HG02852 (cell line): ENCODE results near the gene NKX2-3.

Source experiments
- ATAC-seq: cut with Tn5 transposase; IDR thresholded peaks from one replicate; pipeline ENCODE4 v1.9.1; 2021; ENCODE audit warnings: mild to moderate bottlenecking, moderate library complexity; ENCODE audit not compliant: unreplicated experiment

NKX2-3 gene

GRCh38 chr10:99573790-99574189, 41.0 kb downstream of the NKX2-3 start:
- no peak for ATAC-seq

DNA sequence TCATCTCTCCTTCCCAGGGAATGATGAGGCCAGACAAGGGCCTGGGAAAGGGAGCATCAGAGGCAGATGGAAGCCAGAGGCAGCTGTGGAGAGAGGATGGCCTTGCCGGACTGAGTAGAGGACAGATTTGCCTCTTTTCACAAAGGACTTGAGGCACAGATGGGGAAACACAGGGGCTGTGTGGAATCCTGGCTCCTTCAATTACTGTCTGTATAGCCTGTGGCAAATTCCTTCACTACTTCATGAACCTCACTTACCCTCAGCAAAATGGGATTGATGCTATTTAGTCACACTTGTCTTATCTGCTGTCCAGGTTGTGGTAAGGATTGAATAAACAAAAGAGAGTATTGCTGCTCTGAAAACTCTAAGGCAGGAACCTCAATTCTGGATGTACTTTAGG, 47.2 kb downstream of the NKX2-3 start:
- no peak for ATAC-seq

DNA sequence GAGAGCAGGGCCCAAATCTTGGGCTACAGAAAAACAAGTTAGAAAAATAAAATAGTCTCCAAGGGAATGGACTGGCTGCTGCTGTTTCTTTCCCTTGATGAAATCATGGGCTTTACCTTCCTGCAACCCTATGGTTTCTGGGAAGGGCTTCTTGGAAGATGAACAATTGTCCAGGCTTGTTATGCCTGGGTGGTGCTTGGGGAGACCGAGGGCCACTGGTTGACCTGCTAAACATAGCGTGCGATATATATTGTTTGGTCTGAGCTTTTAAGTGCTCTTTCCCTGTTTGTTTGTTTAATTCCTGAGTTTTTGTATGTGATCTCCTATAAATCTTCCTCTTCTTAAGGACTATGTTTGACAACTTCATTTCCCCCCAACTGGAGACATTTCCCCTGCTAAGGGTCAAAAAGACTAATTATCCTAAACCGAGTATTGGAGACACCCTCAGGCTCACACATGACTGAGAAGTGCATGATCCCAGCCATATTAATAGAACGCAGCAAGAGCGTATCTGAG, 49.6 kb downstream of the NKX2-3 start:
- no peak for ATAC-seq

DNA sequence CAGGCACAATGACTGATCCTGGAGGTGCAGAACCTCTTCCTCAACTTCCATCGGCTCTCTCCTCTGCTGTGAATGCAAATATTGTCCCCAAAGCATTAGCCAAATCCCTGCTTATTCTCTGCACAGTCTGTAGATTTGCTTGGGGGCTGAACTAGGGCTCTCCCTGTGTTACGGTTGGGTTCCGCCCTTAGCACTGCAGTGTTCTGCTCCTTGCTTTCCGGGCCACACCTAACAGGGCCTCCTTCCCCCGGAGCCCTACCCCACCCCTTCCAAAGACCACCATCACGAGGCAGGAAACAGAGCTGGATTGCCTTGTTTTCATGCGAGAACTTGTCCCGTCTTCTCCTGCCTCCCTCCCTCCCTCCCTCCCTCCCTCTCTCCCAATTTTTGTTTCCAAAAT, 50.9 kb downstream of the NKX2-3 start:
- ATAC-seq: no peak
